Subcutaneous abdominal adipose tissue (tissue), 5 donors: ENCODE measurements around the gene ADARB1.
"Not testable (repeated sequence)": the region's sequence is repeated elsewhere in the genome, so short reads cannot be mapped to it uniquely, and the experiment has no call there.

Source experiments
- H3K27ac ChIP-seq: one replicate; pipeline ENCODE4 v1.7.0; 2013; ENCODE audit warnings: low read depth, mild to moderate bottlenecking, inconsistent platforms, low read length, moderate library complexity
- H3K27me3 ChIP-seq, 5 donors: one replicate each; pipeline ENCODE4 v1.7.0; 2013; ENCODE audit warnings: low read length in 5 of 5, inconsistent platforms in 1 of 5; ENCODE audit not compliant: control insufficient read depth in 5 of 5, insufficient read depth in 4 of 5
- H3K36me3 ChIP-seq, 5 donors: one replicate each; pipeline ENCODE4 v1.7.0; 2013; ENCODE audit warnings: low read length in 5 of 5; ENCODE audit not compliant: control insufficient read depth in 5 of 5, insufficient read depth in 5 of 5
- H3K4me1 ChIP-seq, 5 donors: one replicate each; pipeline ENCODE4 v1.7.0; 2013; ENCODE audit warnings: low read length in 5 of 5, mild to moderate bottlenecking in 3 of 5, moderate library complexity in 1 of 5; ENCODE audit not compliant: control insufficient read depth in 5 of 5, insufficient read depth in 5 of 5
- H3K4me3 ChIP-seq, 5 donors: one replicate each; pipeline ENCODE4 v1.7.0; 2013; ENCODE audit warnings: low read length in 5 of 5, low read depth in 1 of 5
- H3K9ac ChIP-seq, 5 donors: one replicate each; pipeline ENCODE4 v1.7.0; 2013; ENCODE audit warnings: low read length in 5 of 5, mild to moderate bottlenecking in 4 of 5, moderate library complexity in 3 of 5
- H3K9me3 ChIP-seq, 5 donors: one replicate each; pipeline ENCODE4 v1.7.0; 2013; ENCODE audit warnings: low read length in 5 of 5; ENCODE audit not compliant: control insufficient read depth in 5 of 5
- donor health status: healthy.
- donor health status: healthy.
- donor health status: healthy.
- donor health status: healthy.
- donor health status: healthy.

Gene ADARB1

GRCh38 chr21:45143855-45144254 is 69.5 kb downstream of the ADARB1 start:
- Histone ChIP-seq H3K27me3 (no peaks in the 10 kb centered on the region), H3K9me3 (no peaks in the 10 kb centered on the region), H3K36me3 (peaks cover 0 to 33% (median 20%) of the 10 kb centered on the region in 5 donors), H3K27ac (no peak overlapping the region), H3K9ac (no peak overlapping the region), H3K4me3 (no peak overlapping the region), H3K4me1 (peaks cover 0 to 16% (median 6%) of the 10 kb centered on the region in 5 donors)

- Histone ChIP-seq H3K9ac (peak overlapping the region in 1 of 5 donors; percentile 0), H3K27ac (no peak overlapping the region), H3K9me3 (no peaks in the 10 kb centered on the region), H3K4me1 (peaks cover 0 to 16% (median 6%) of the 10 kb centered on the region in 5 donors), H3K4me3 (no peak overlapping the region), H3K36me3 (peaks cover 0 to 33% (median 20%) of the 10 kb centered on the region in 5 donors), H3K27me3 (no peaks in the 10 kb centered on the region)
Observed at GRCh38 chr21:45145146-45145545, 70.8 kb downstream of the ADARB1 start.

GRCh38 chr21:45145846-45146245 is 71.5 kb downstream of the ADARB1 start:
- Histone ChIP-seq H3K36me3 (peaks cover 0 to 33% (median 20%) of the 10 kb centered on the region in 5 donors), H3K9ac (peak overlapping the region in 1 of 5 donors; percentile 23), H3K4me1 (peaks cover 0 to 18% (median 6%) of the 10 kb centered on the region in 5 donors)
- H3K27me3 ChIP-seq, H3K9me3 ChIP-seq, H3K4me3 ChIP-seq, H3K27ac ChIP-seq: not testable (repeated sequence)

GRCh38 chr21:45146306-45146705 is 71.9 kb downstream of the ADARB1 start:
- H3K4me1 ChIP-seq, result peaks cover 0 to 23% (median 11%) of the 10 kb centered on the region in 5 donors
- no peak overlapping the region for H3K27ac ChIP-seq

GRCh38 chr21:45146801-45147200 is 72.4 kb downstream of the ADARB1 start:
- Histone ChIP-seq H3K4me3 (no peak overlapping the region), H3K4me1 (peaks cover 0 to 28% (median 16%) of the 10 kb centered on the region in 5 donors), H3K27me3 (no peaks in the 10 kb centered on the region), H3K9me3 (no peaks in the 10 kb centered on the region), H3K36me3 (peaks cover 0 to 33% (median 21%) of the 10 kb centered on the region in 5 donors), H3K9ac (peak overlapping the region in 1 of 5 donors; percentile 14), H3K27ac (no peak overlapping the region)

More at GRCh38 chr21:45146306-45146705, 71.9 kb downstream of the ADARB1 start:
- Histone ChIP-seq H3K9ac (peak overlapping the region in 2 of 5 donors; percentile 14 to 23), H3K4me3 (no peak overlapping the region), H3K27me3 (no peaks in the 10 kb centered on the region), H3K36me3 (peaks cover 0 to 33% (median 20%) of the 10 kb centered on the region in 5 donors), H3K9me3 (no peaks in the 10 kb centered on the region)

GRCh38 chr21:45147473-45148315 is 73.3 kb downstream of the ADARB1 start:
- H3K27ac ChIP-seq, result no peak overlapping the region
- H3K9me3 ChIP-seq, result no peaks in the 10 kb centered on the region
- H3K36me3 ChIP-seq, result peaks cover 0 to 33% (median 18%) of the 10 kb centered on the region in 5 donors
- H3K27me3 ChIP-seq, result no peaks in the 10 kb centered on the region
- H3K4me1 ChIP-seq, result peaks cover 0 to 22% (median 19%) of the 10 kb centered on the region in 5 donors
- no peak overlapping the region for H3K9ac ChIP-seq
- H3K4me3 ChIP-seq, result no peak overlapping the region

- Histone ChIP-seq H3K27ac (no peak overlapping the region), H3K9me3 (no peaks in the 10 kb centered on the region), H3K9ac (no peak overlapping the region), H3K4me1 (peaks cover 0 to 20% (median 17%) of the 10 kb centered on the region in 5 donors), H3K4me3 (no peak overlapping the region), H3K36me3 (peaks cover 0 to 25% (median 15%) of the 10 kb centered on the region in 5 donors), H3K27me3 (no peaks in the 10 kb centered on the region)
Observed at GRCh38 chr21:45148316-45148990, 74.1 kb downstream of the ADARB1 start.

- Histone ChIP-seq H3K36me3 (peaks cover 0 to 23% (median 15%) of the 10 kb centered on the region in 5 donors), H3K9ac (no peak overlapping the region), H3K27ac (no peak overlapping the region), H3K4me1 (peaks cover 0 to 21% (median 17%) of the 10 kb centered on the region in 5 donors), H3K4me3 (no peak overlapping the region), H3K27me3 (no peaks in the 10 kb centered on the region), H3K9me3 (no peaks in the 10 kb centered on the region)
Observed at GRCh38 chr21:45149021-45149420, 74.6 kb downstream of the ADARB1 start.

- H3K27me3 ChIP-seq, result no peaks in the 10 kb centered on the region
- peaks cover 0 to 14% (median 11%) of the 10 kb centered on the region in 5 donors for H3K36me3 ChIP-seq
- H3K4me3 ChIP-seq, result no peak overlapping the region
- H3K9ac ChIP-seq, result peak overlapping the region in 1 of 5 donors; percentile 2
- peaks cover 0 to 21% (median 17%) of the 10 kb centered on the region in 5 donors for H3K4me1 ChIP-seq
- H3K9me3 ChIP-seq, result no peaks in the 10 kb centered on the region
- no peak overlapping the region for H3K27ac ChIP-seq
Observed at GRCh38 chr21:45150638-45151131, 76.3 kb downstream of the ADARB1 start.
